K562 (cell line): ENCODE results near the gene FATE1. TPM values are rescaled to one million over a fixed set of nuclear protein-coding genes. Genes with fewer than 3 reads are reported as not detected.

ENCODE experiments used
- ATAC-seq: fragments of 200-7000 bp; cut with Tn5 transposase; 3 replicates; pipeline ENCODE4 v1.9.1; 2020; ENCODE audit warnings: moderate library complexity
- BruUV-seq: library from RNA; stranded (reverse); fragments of 400-500 nt; replicated peaks from 2 replicates; lab custom pipeline; 2021; lab: Mats Ljungman, UMichigan
- CTCF ChIA-PET: fragments of 300-600 bp; formaldehyde crosslinking; extraction: SDS; loops from one replicate; lab custom pipeline; 2021; ENCODE audit warnings: low intra/inter-chr PET ratio; lab: Yijun Ruan, JAX
- POLR2A ChIA-PET: fragments of 300-600, 350-650 bp; sonication (Branson Sonifier 250); formaldehyde crosslinking; extraction: SDS; loops from one replicate; lab custom pipeline; 2021; ENCODE audit warnings: antibody characterized with exemption, inconsistent platforms; lab: Yijun Ruan, JAX
- DNase-seq, 4 experiments: peaks; one replicate each; pipeline versions ENCODE4 v3.0.0 to v3.0.0-alpha.2; 2011 to 2018; ENCODE audit warnings: low spot score in 3 of 4, mixed read lengths in 3 of 4; ENCODE audit errors: extremely low read depth in 1 of 4
- FAIRE-seq: peaks from 2 replicates; lab custom pipeline; 2011; peaks lifted over from hg19 to GRCh38; lab: Jason Lieb, UNC
- H2AFZ ChIP-seq: 2 replicates; pipeline ENCODE4 v1.6.0; 2011; ENCODE audit warnings: low read depth, low read length, control low read depth, inconsistent platforms
- H3K27ac ChIP-seq: fragments of 200-600 bp; 3 replicates; pipeline ENCODE4 v1.8.0; 2011; ENCODE audit warnings: low read depth, mild to moderate bottlenecking, control low read depth, inconsistent platforms, low read length, moderate library complexity, mixed read lengths; ENCODE audit errors: extremely low read depth
- H3K27me3 ChIP-seq, 2 experiments: fragments of 300-600 bp in 1 of 2; 2 replicates in 1 of 2; 3 replicates in 1 of 2; pipeline versions ENCODE4 v1.6.0 to v1.8.0; 2011; ENCODE audit warnings: inconsistent platforms in 2 of 2, low read length in 2 of 2, mild to moderate bottlenecking in 1 of 2, mixed read lengths in 1 of 2, moderate library complexity in 1 of 2; ENCODE audit not compliant: control insufficient read depth in 2 of 2, insufficient read depth in 2 of 2
- H3K36me3 ChIP-seq: fragments of 300-600 bp; 3 replicates; pipeline ENCODE4 v1.8.0; 2011; ENCODE audit warnings: mild to moderate bottlenecking, low read length, inconsistent platforms; ENCODE audit not compliant: control insufficient read depth, insufficient read depth
- H3K4me1 ChIP-seq, 2 experiments: fragments of 200-600 bp in 1 of 2; replicated peaks in 1 of 2; 2 replicates in 1 of 2; 3 replicates in 1 of 2; pipeline versions ENCODE4 v1.5.1 to v1.8.0; 2011; ENCODE audit warnings: inconsistent platforms in 2 of 2, low read length in 2 of 2, mild to moderate bottlenecking in 1 of 2, mixed read lengths in 1 of 2, moderate library complexity in 1 of 2; ENCODE audit not compliant: control insufficient read depth in 2 of 2, insufficient read depth in 2 of 2
- H3K4me2 ChIP-seq: 2 replicates; pipeline ENCODE4 v1.6.1; 2011; ENCODE audit warnings: low read length, control low read depth, inconsistent platforms, mixed read lengths; ENCODE audit not compliant: insufficient read depth
- H3K4me3 ChIP-seq: fragments of 200-600 bp; sonication (generic), shearing (Covaris generic); 2 replicates; pipeline ENCODE4 v1.5.1; 2016; ENCODE audit warnings: control low read depth, inconsistent platforms
- H3K79me2 ChIP-seq: fragments of 200-600 bp; 3 replicates; pipeline ENCODE4 v1.8.0; 2011; ENCODE audit warnings: low read length, inconsistent platforms; ENCODE audit not compliant: control insufficient read depth, insufficient read depth
- H3K9ac ChIP-seq, 2 experiments: 2 replicates each; pipeline versions ENCODE4 v1.6.0 to v1.6.1; 2011; ENCODE audit warnings: low read depth in 2 of 2, low read length in 2 of 2, control low read depth in 1 of 2, inconsistent platforms in 1 of 2, mild to moderate bottlenecking in 1 of 2, mixed read lengths in 1 of 2; ENCODE audit not compliant: insufficient read depth in 1 of 2
- H3K9me1 ChIP-seq: one replicate; pipeline ENCODE4 v1.6.0; 2011; ENCODE audit warnings: inconsistent platforms, mild to moderate bottlenecking, low read length, moderate library complexity; ENCODE audit not compliant: control insufficient read depth, insufficient read depth
- H3K9me3 ChIP-seq: replicated peaks from 2 replicates; pipeline ENCODE4 v1.5.1; 2011; ENCODE audit warnings: low read depth, low read length, inconsistent platforms; ENCODE audit not compliant: control insufficient read depth, insufficient read depth
- H4K20me1 ChIP-seq: replicated peaks from 2 replicates; pipeline ENCODE4 v1.6.1; 2011; ENCODE audit warnings: low read length, inconsistent platforms, mixed read lengths; ENCODE audit not compliant: control insufficient read depth, insufficient read depth
- ATF7 ChIP-seq: fragments of 450-650 bp; IDR thresholded peaks from 2 replicates; pipeline ENCODE4 v1.7.1; 2014; ENCODE audit warnings: mild to moderate bottlenecking, moderate library complexity
- CC2D1A ChIP-seq: fragments of 450-650 bp; IDR thresholded peaks from 2 replicates; pipeline ENCODE4 v1.6.1; 2017; ENCODE audit warnings: mild to moderate bottlenecking
- CREM ChIP-seq: IDR thresholded peaks from 2 replicates; pipeline ENCODE4 v1.6.1; 2014; ENCODE audit warnings: antibody characterized with exemption, low read depth
- HDAC3 ChIP-seq: fragments of 450-650 bp; IDR thresholded peaks from 2 replicates; pipeline ENCODE4 v1.6.1; 2018; ENCODE audit warnings: borderline replicate concordance, mild to moderate bottlenecking, moderate library complexity; ENCODE audit not compliant: partially characterized antibody
- JUND ChIP-seq, 2 experiments: IDR thresholded peaks; 2 replicates in 1 of 2; 3 replicates in 1 of 2; pipeline ENCODE4 v1.6.1; 2011; ENCODE audit warnings: borderline replicate concordance in 2 of 2, low read depth in 2 of 2, low read length in 2 of 2, improper control_type of control experiment in 1 of 2, missing biosample characterization in 1 of 2, missing genetic modification characterization in 1 of 2, missing genetic modification reagents in 1 of 2
- POU5F1 ChIP-seq: fragments of 150-350 bp; IDR thresholded peaks from 2 replicates; pipeline ENCODE4 v1.6.1; 2014; ENCODE audit warnings: borderline replicate concordance, low read length, low read depth, mild to moderate bottlenecking; ENCODE audit not compliant: partially characterized antibody
- PTRF ChIP-seq: fragments of 450-650 bp; IDR thresholded peaks from 2 replicates; pipeline ENCODE4 v1.6.1; 2016; ENCODE audit warnings: mild to moderate bottlenecking, missing genetic modification characterization, missing compliant biosample characterization
- RBM14 ChIP-seq: fragments of 200-400 bp; formaldehyde crosslinking; IDR thresholded peaks from 2 replicates; pipeline ENCODE4 v1.6.1; 2018; ENCODE audit warnings: low read depth, mild to moderate bottlenecking, low read length, moderate library complexity, borderline replicate concordance; ENCODE audit not compliant: insufficient read depth
- STAT5B ChIP-seq: fragments of 250-450 bp; sonication (Bioruptor Pico); IDR thresholded peaks from 2 replicates; pipeline ENCODE4 v1.8.0; 2021; ENCODE audit warnings: mild to moderate bottlenecking, inconsistent platforms
- ZNF124 ChIP-seq: sonication (generic); formaldehyde crosslinking; IDR thresholded peaks from 2 replicates; pipeline ENCODE4 v1.8.1; 2022; ENCODE audit warnings: missing genetic modification reagents
- ZNF589 ChIP-seq: fragments of 200-800 bp; sonication (Bioruptor generic); IDR thresholded peaks from 2 replicates; pipeline ENCODE4 v1.6.1; 2016; ENCODE audit warnings: low read depth, missing genetic modification characterization, missing compliant biosample characterization
- ZNF668 ChIP-seq: fragments of 250-450 bp; sonication (Bioruptor Pico); IDR thresholded peaks from 2 replicates; pipeline ENCODE4 v1.8.0; 2022; ENCODE audit warnings: mild to moderate bottlenecking, inconsistent platforms
- ZNF740 ChIP-seq, 3 experiments: fragments of 200-800 bp in 1 of 3; sonication (Bioruptor generic) in 1 of 3; sonication (generic) in 1 of 3; formaldehyde crosslinking in 1 of 3; IDR thresholded peaks; 2 replicates each; pipeline versions ENCODE4 v1.6.1 to v1.8.0; 2016 to 2022; ENCODE audit warnings: mild to moderate bottlenecking in 2 of 3, missing compliant biosample characterization in 2 of 3, missing genetic modification characterization in 2 of 3, missing genetic modification reagents in 1 of 3
- WGBS: fragments of 100-300 bp; shearing (Covaris generic); methylation state at CpG from one replicate; pipeline ENCODE4 v1.1.6; 2016; ENCODE audit warnings: low coverage, mixed read lengths; ENCODE audit not compliant: insufficient coverage; ENCODE audit errors: missing lambda C conversion rate; 5-methylcytosine and 5-hydroxymethylcytosine counted together
- in situ Hi-C: fragments of 300-500 bp; cut with MboI; formaldehyde crosslinking; loops from 4 replicates; pipeline ENCODE4 v1.15.0; 2018; ENCODE audit warnings: inconsistent platforms, mixed read lengths
- intact Hi-C: fragments of 100-400 bp; cut with micrococcal nuclease; formaldehyde crosslinking; loops from 2 replicates; pipeline ENCODE4 v1.14.2; 2022
- polyA plus RNA-seq, 8 experiments: library from polyadenylated mRNA; depleted of rRNA in 4 of 8; stranded (reverse) in 5 of 8; unstranded in 3 of 8; fragments of >200 nt; fragmentation: Nextera tagmentation in 2 of 8; fragmentation: Illumina TruSeq in 1 of 8; extraction: Ambion mirVana in 2 of 8; extraction: Trizol in 1 of 8; gene quantifications; 2 replicates each; pipeline versions ENCODE4 v1.2.1 to v1.2.3, GENCODE V29; 2011 to 2014; ENCODE audit warnings: inconsistent platforms in 1 of 8, missing spikeins in 1 of 8
- total RNA-seq, 7 experiments: library from RNA; depleted of rRNA in 6 of 7; stranded (reverse); fragments of >200 nt in 6 of 7; fragmentation: Illumina TruSeq in 2 of 7; extraction: Trizol in 2 of 7; gene quantifications; 2 replicates each; pipeline versions ENCODE4 v1.2.1 to v1.2.3, GENCODE V29; 2011 to 2021; ENCODE audit warnings: low replicate concordance in 1 of 7
- TF ChIP-seq, protein P1 (sequence below): fragments of 450-650 bp; IDR thresholded peaks from 2 replicates; pipeline ENCODE4 v1.6.1; 2016; ENCODE audit warnings: mild to moderate bottlenecking

FATE1 gene
- total and polyA plus RNA-seq, 9 of the 15 experiments (the other 6 are each of a cell fraction or from before 2014, with no cell fraction given), result not detected

GRCh38 chrX:151735219-151735618 lies 19.4 kb downstream of the FATE1 start (continued):
- no peak for TF ChIP-seq JUND (IDR thresholded peaks at IDR 0.05; ENCODE audit: borderline replicate concordance, low read depth, low read length)
- TF ChIP-seq JUND (tag; IDR thresholded peaks at IDR 0.05; ENCODE audit: borderline replicate concordance, low read depth, low read length), result no peak
- TF ChIP-seq, all 486 proteins: peak for 0

- Histone ChIP-seq H4K20me1 (no peaks in the 10 kb centered on the region), H3K9me3 (no peaks in the 10 kb centered on the region), H3K27ac (no peak overlapping the region), H3K4me2 (no peak overlapping the region), H3K36me3 (no peaks in the 10 kb centered on the region), H2AFZ (no peak overlapping the region), H3K4me3 (no peak overlapping the region), H3K9ac (no peak overlapping the region), H3K4me1 (no peaks in the 10 kb centered on the region), H3K9me1 (no peaks in the 10 kb centered on the region), H3K27me3 (peaks cover 0 to 39% of the 10 kb centered on the region in 2 experiments; a peak in 4 of 5 replicates), H3K79me2 (no peaks in the 10 kb centered on the region)
- in situ Hi-C loops (no loop called here), intact Hi-C loops (no loop called here)
- DNase-seq, result no peak
- POLR2A ChIA-PET, result interaction anchor here (1.6 to 1.9 kb wide), 2 partner anchors 8 to 9 kb away, joined by 4 read pairs; no protein-coding TSS in a partner anchor
- FAIRE-seq, result no peak
- no peak for ATAC-seq
- WGBS, result 4% methylated on average over 5 of the region's 6 CpGs
- CTCF ChIA-PET, result no interaction called here
- no TSS peak for BruUV-seq
- TF ChIP-seq RBM14 (no peak), ZNF589 (no peak), STAT5B (no peak), POU5F1 (no peak), CREM (no peak), ATF7 (no peak), PTRF (no peak), ZNF740 (CRISPR knock-in tag; IDR thresholded peaks at IDR 0.05) (no peak), ZNF740 (tag; IDR thresholded peaks at IDR 0.05) (no peak), ZNF668 (CRISPR knock-in tag) (no peak), CC2D1A (no peak), ZNF124 (CRISPR knock-in tag) (no peak), HDAC3 (no peak)
- TF ChIP-seq, protein P1, sequence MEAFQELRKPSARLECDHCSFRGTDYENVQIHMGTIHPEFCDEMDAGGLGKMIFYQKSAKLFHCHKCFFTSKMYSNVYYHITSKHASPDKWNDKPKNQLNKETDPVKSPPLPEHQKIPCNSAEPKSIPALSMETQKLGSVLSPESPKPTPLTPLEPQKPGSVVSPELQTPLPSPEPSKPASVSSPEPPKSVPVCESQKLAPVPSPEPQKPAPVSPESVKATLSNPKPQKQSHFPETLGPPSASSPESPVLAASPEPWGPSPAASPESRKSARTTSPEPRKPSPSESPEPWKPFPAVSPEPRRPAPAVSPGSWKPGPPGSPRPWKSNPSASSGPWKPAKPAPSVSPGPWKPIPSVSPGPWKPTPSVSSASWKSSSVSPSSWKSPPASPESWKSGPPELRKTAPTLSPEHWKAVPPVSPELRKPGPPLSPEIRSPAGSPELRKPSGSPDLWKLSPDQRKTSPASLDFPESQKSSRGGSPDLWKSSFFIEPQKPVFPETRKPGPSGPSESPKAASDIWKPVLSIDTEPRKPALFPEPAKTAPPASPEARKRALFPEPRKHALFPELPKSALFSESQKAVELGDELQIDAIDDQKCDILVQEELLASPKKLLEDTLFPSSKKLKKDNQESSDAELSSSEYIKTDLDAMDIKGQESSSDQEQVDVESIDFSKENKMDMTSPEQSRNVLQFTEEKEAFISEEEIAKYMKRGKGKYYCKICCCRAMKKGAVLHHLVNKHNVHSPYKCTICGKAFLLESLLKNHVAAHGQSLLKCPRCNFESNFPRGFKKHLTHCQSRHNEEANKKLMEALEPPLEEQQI, result no peak
These were observed 20.9 kb downstream of the FATE1 start for GRCh38 chrX:151736685-151737084.
